ENCODE measurements around the gene CUL4B. TPM values are rescaled to one million over a fixed set of nuclear protein-coding genes. Genes with fewer than 3 reads are reported as not detected.

The CUL4B gene
- total and polyA plus RNA-seq, 10 of the 15 experiments (the other 5 are each of a cell fraction or from before 2014, with no cell fraction given), result 11.0 to 37.3 (median 24.4) TPM

GRCh38 chrX:120568035-120568434 lies 7.3 kb upstream of the CUL4B start (continued):
- no peak for TF ChIP-seq BCLAF1 (IDR thresholded peaks at IDR 0.05)
- TF ChIP-seq MYB (IDR thresholded peaks at IDR 0.05; ENCODE audit: borderline replicate concordance, low read depth, low read length), result no peak

- H3K9ac ChIP-seq (ENCODE audit: control insufficient read depth, insufficient read depth, low read length), result no peak overlapping the region
- ChIA-PET RAD21 (ENCODE audit: unreplicated experiment) (no interaction called here), POLR2A (interaction anchor here (1.2 kb wide), 1 partner anchor 9 kb away, joined by 3 read pairs; no protein-coding TSS in a partner anchor), CTCF (no interaction called here), SMC1A (ENCODE audit: uncharacterized antibody, unreplicated experiment) (no interaction called here)
- H3K27ac ChIP-seq (ENCODE audit: control insufficient read depth, insufficient read depth), result no peak overlapping the region
- no peak for FAIRE-seq
- no peaks in the 10 kb centered on the region for H3K36me3 ChIP-seq (ENCODE audit: control insufficient read depth in 2 of 2, insufficient read depth in 2 of 2, low read length in 1 of 2)
- BruUV-seq (replicated peaks), result no TSS peak
- H3K79me2 ChIP-seq (ENCODE audit: control insufficient read depth, insufficient read depth, low read length), result no peaks in the 10 kb centered on the region
- ATAC-seq, result no peak
- no peak for DNase-seq (ENCODE audit: low read depth, low spot score)
- no peak for TF ChIP-seq USF1 (IDR thresholded peaks at IDR 0.05; ENCODE audit: borderline replicate concordance, extremely low read length, insufficient read depth, low read depth, low read length)
- no peak for TF ChIP-seq BRCA1 (IDR thresholded peaks at IDR 0.05; ENCODE audit: low read depth, low read length)
- TF ChIP-seq ATF3 (IDR thresholded peaks at IDR 0.05; ENCODE audit: borderline replicate concordance, extremely low read depth, low read depth, low read length), result no peak
- no peak for TF ChIP-seq NR2C1 (IDR thresholded peaks at IDR 0.05)
- TF ChIP-seq CHD1 (IDR thresholded peaks at IDR 0.05; ENCODE audit: low read depth, low read length), result no peak
- 53% methylated on average over 3 of the region's 3 CpGs for WGBS (ENCODE audit: insufficient coverage, insufficient replicate concordance, low lambda C conversion rate, missing lambda C conversion rate)
- in situ Hi-C loops (cut with MboI) (no loop called here), intact Hi-C loops (cut with micrococcal nuclease; ENCODE audit: unreplicated experiment) (no loop called here)
- no peak overlapping the region for H3K4me2 ChIP-seq (ENCODE audit: control insufficient read depth, insufficient read depth)
- H3K4me3 ChIP-seq, result no peak overlapping the region
- H3K4me1 ChIP-seq (ENCODE audit: control insufficient read depth, insufficient read depth, low read length), result no peaks in the 10 kb centered on the region
- H3K9me3 ChIP-seq (replicated peaks; ENCODE audit: control insufficient read depth, insufficient read depth, low read length), result no peaks in the 10 kb centered on the region
- H4K20me1 ChIP-seq (ENCODE audit: control insufficient read depth, insufficient read depth), result no peaks in the 10 kb centered on the region
- H3K27me3 ChIP-seq (replicated peaks in 1 of 2; ENCODE audit: control insufficient read depth in 2 of 2, insufficient read depth in 2 of 2, low read length in 1 of 2), result no peaks in the 10 kb centered on the region
- no peak overlapping the region for H2AFZ ChIP-seq (ENCODE audit: control insufficient read depth, low read depth, low read length)
Measured at GRCh38 chrX:120566817-120567216, 6.1 kb upstream of the CUL4B start.

Data from GM12878 (cell line).